RWPE2 (cell line): ENCODE results near the gene SPINT3.

Experiments used
- ATAC-seq: fragments of 200-7000 bp; cut with Tn5 transposase; 3 replicates; pipeline ENCODE4 v1.9.1; 2021; ENCODE audit warnings: low read depth
- DNase-seq: peaks from one replicate; pipeline ENCODE4 v3.0.0-alpha.2; 2020; ENCODE audit warnings: low spot score
- H3K27ac ChIP-seq: fragments of 450-650 bp; 2 replicates; pipeline ENCODE4 v1.5.1; 2017; ENCODE audit warnings: mild to moderate bottlenecking; ENCODE audit not compliant: poor library complexity, severe bottlenecking
- H3K27me3 ChIP-seq: fragments of 250-450 bp; sonication (Bioruptor Pico); 2 replicates; pipeline ENCODE4 v1.5.1; 2021; ENCODE audit warnings: mild to moderate bottlenecking, moderate library complexity; ENCODE audit not compliant: insufficient read depth, poor library complexity, severe bottlenecking
- H3K36me3 ChIP-seq: fragments of 250-450 bp; sonication (Bioruptor Pico); 2 replicates; pipeline ENCODE4 v1.5.1; 2020; ENCODE audit warnings: low read depth, mild to moderate bottlenecking, moderate library complexity
- H3K4me1 ChIP-seq: fragments of 250-450 bp; sonication (Bioruptor Pico); 2 replicates; pipeline ENCODE4 v1.5.1; 2021; ENCODE audit warnings: mild to moderate bottlenecking, moderate library complexity; ENCODE audit not compliant: insufficient read depth, poor library complexity, severe bottlenecking
- H3K4me3 ChIP-seq: fragments of 250-450 bp; sonication (Bioruptor Pico); 2 replicates; pipeline ENCODE4 v1.5.1; 2021; ENCODE audit warnings: mild to moderate bottlenecking, moderate library complexity; ENCODE audit not compliant: severe bottlenecking
- H3K9me3 ChIP-seq: fragments of 250-450 bp; sonication (Bioruptor Pico); 2 replicates; pipeline ENCODE4 v1.5.1; 2021; ENCODE audit warnings: mild to moderate bottlenecking, moderate library complexity; ENCODE audit not compliant: severe bottlenecking
- CTCF ChIP-seq: fragments of 450-650 bp; IDR thresholded peaks from one replicate; pipeline ENCODE4 v1.5.1; 2017; ENCODE audit warnings: mild to moderate bottlenecking, moderate library complexity; ENCODE audit not compliant: poor library complexity, severe bottlenecking

The SPINT3 gene

GRCh38 chr20:45515147-45515913 is at the start of gene SPINT3:
Gene SPINT3, minus strand, starts transcription at chr20:45515622. Its CDS starts 14 bp downstream, at chr20:45515608.
- no peak for TF ChIP-seq CTCF
- Histone ChIP-seq H3K4me3 (no peak within 1 kb of the TSS), H3K36me3 (no peaks in the 10 kb centered on the region), H3K27ac (no peak within 1 kb of the TSS), H3K9me3 (no peaks in the 10 kb centered on the region), H3K27me3 (no peaks in the 10 kb centered on the region), H3K4me1 (peaks cover 11% of the 10 kb centered on the region)
- DNase-seq: no peak
- no peak for ATAC-seq

- ATAC-seq (no peak), DNase-seq (no peak)
- Histone ChIP-seq H3K4me3 (no peak overlapping the region), H3K27me3 (peaks cover 42% of the 10 kb centered on the region), H3K4me1 (no peaks in the 10 kb centered on the region), H3K9me3 (no peaks in the 10 kb centered on the region), H3K27ac (no peak overlapping the region), H3K36me3 (no peaks in the 10 kb centered on the region)
- no peak for TF ChIP-seq CTCF
These were observed 49.4 kb upstream of the SPINT3 start for GRCh38 chr20:45564760-45565276.

- Histone ChIP-seq H3K9me3 (no peaks in the 10 kb centered on the region), H3K36me3 (no peaks in the 10 kb centered on the region), H3K4me3 (no peak overlapping the region), H3K27ac (no peak overlapping the region), H3K4me1 (no peaks in the 10 kb centered on the region), H3K27me3 (peaks cover 32% of the 10 kb centered on the region)
- DNase-seq (no peak), ATAC-seq (no peak; the same call in 2 of the 3 replicates)
- TF ChIP-seq CTCF: no peak
These were observed 39.8 kb upstream of the SPINT3 start for GRCh38 chr20:45555198-45555597.

GRCh38 chr20:45552456-45552855 is 37.0 kb upstream of the SPINT3 start:
- H3K27ac ChIP-seq: no peak overlapping the region
- H3K9me3 ChIP-seq: no peaks in the 10 kb centered on the region
- no peaks in the 10 kb centered on the region for H3K4me1 ChIP-seq
- no peaks in the 10 kb centered on the region for H3K36me3 ChIP-seq
- no peak for DNase-seq
- no peak for TF ChIP-seq CTCF
- peaks cover 22% of the 10 kb centered on the region for H3K27me3 ChIP-seq
- no peak overlapping the region for H3K4me3 ChIP-seq
- no peak for ATAC-seq

- DNase-seq (no peak), ATAC-seq (no peak)
- Histone ChIP-seq H3K4me1 (no peaks in the 10 kb centered on the region), H3K27me3 (peaks cover 30% of the 10 kb centered on the region), H3K4me3 (no peak overlapping the region), H3K9me3 (no peaks in the 10 kb centered on the region), H3K27ac (no peak overlapping the region), H3K36me3 (no peaks in the 10 kb centered on the region)
- no peak for TF ChIP-seq CTCF
These were observed 35.3 kb upstream of the SPINT3 start for GRCh38 chr20:45550765-45551164.
